Fibroblast of upper back skin (primary cell): ENCODE results near the gene KRTAP5-7.
"Not testable (repeated sequence)": the region's sequence is repeated elsewhere in the genome, so short reads cannot be mapped to it uniquely, and the experiment has no call there.

Experiments used
- DNase-seq: peaks from one replicate; pipeline ENCODE4 v3.0.0-alpha.2; 2013

KRTAP5-7 gene

DNA sequence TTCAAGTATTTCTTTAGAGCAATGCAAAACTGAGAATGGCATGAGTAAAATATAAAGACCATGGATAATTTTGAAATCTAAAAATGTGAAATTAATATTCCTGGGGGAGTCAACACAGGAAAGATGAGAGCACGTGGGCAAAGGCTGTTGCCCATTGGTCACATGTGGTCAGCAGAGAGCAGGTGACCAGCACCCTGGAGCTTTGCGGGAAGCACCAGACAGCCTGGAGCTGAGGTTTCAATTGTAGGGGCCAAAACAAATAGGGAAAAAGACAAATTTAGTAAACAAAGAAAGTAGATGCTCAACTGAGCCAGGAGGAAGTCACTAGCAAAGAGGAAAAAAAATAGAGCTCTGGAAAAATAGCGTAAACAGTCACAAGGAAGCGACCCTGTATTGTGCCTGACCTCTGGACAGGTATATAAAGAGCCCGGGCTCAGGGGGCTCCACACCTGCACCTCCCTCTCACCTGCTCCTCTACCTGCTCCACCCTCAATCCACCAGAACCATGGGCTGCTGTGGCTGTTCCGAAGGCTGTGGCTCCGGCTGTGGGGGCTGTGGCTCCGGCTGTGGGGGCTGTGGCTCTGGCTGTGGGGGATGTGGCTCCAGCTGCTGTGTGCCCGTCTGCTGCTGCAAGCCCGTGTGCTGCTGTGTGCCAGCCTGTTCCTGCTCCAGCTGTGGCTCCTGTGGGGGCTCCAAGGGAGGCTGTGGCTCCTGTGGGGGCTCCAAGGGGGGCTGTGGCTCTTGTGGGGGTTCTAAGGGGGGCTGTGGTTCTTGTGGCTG lies at the start of gene KRTAP5-7:
KRTAP5-7 (plus strand) TSS at position 472 of the 780 bp plus-strand sequence; CDS start at position 506, 34 bp downstream.
- DNase-seq: not testable (repeated sequence)

- no peak for DNase-seq
Measured at GRCh38 chr11:71477641-71478527, 49.2 kb upstream of the KRTAP5-7 start.

DNA sequence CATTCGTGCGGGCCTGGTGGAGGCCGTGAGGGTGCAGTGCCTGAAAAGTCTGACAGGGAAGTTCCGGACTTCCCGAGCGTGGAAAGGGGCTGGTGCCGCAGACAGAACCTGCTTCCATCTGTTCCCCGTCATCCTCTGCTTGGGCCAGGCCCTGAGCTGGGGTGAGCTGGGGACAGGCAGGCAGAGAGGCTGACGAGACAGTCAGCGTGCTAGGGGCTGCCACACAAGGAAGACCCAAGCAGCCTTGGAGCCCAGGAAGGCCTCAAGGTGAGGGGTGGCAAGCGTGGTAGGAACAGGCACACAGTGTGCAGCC lies 48.6 kb upstream of the KRTAP5-7 start:
- no peak for DNase-seq

DNA sequence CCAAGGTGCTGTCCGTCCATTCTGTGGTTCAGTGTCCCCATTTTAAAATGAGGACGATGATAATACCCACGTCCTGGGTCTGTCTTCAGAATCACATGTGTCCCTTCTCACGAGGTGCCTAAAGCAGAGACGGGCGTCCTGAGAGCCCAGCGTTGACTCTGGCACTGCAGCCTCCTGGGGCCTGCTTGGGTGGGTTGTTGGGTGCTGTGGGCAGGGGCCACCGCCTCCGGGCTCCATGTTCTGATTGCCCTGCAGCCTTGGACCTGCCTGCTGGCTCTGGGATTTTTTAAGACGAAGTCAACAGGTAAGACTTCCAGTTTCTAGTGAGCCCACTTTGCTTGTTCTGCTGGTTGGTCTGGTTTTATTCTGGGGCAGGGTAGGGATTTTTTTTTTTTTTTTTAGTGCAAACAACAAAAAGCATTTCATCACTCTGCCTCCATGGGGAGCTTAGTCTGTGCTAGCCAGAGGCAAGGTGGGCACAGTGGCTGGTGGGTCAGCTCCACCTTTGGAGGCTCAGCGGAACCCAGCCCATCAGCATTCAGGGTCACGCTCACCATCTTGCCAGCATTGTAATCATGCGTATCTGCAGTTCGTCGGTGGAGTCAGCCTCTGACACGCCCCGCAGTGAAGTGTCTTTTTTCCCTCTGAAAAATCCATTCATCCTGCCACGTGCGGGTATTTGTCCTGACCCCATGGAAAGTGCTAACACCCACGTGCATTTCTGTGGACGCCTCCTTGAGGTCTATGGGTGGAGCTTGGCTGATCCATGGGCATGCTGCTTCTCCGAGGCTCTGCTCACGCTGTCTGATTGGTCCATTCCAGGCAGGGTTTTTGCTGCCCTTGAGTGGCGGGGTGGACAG lies 45.7 kb upstream of the KRTAP5-7 start:
- DNase-seq: no peak

DNA sequence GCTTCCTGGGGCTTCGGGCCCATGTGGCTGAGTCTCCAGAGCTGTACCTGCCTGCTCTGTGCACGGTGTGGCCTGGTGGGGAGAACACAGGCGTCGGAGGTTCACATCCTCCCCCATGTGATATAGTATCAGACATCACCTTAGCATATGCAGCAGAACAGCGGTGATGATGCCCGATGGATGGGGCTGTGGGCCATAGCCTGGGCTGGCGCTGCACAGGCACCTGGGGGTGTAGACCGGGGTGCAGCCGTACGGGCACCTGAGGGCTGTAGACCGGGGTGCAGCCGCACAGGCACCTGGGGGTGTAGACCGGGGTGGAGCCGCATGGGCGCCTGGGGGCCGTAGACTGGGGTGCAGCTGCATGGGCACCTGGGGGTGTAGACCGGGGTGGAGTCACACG lies 44.9 kb upstream of the KRTAP5-7 start:
- DNase-seq: no peak

DNA sequence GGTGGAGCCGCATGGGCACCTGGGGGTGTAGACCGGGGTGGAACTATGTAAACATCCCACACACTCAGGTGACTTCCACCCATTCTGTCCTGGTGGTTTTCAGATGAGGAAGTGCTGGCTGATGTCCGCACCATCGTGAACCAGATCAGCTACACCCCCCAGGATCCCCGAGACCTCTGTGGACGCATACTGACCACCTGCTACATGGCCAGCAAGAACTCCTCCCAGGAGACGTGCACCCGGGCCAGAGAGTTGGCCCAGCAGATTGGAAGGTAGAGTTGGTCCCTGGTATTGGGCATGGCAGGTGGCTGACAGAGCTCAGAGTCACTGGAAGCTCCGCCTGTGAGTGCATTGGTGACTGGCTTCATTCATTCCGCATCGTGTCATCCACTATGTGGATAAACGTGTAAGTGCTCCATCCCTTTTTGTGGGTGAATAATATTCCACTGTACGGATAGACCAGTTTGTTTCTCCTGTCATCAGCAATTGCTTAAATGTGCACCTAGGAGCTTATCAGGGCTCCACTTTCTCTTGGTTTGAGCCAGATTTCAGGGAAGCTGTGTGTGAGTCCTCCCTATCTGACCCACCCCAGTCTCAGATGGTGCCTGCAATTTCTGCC lies 44.2 kb upstream of the KRTAP5-7 start:
- DNase-seq: no peak

DNA sequence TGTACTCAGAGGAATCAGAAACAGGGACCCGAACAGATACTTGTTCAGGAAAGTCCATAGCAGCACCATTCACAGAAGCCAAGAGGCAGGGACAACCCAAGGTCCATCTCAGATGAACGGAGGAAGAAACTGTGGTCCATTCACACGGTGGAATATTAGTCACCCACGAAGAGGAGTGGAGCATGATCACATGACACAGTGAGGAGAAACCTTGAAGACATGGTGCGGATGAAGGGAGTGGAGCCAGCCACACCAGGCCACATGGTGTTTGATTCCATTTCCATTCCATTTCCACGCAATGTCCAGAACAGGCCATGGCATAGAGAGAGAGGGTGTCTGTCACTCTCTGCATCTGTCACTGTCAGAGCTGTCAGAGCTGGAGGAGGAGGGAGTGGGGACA lies 43.4 kb upstream of the KRTAP5-7 start:
- DNase-seq: no peak

DNA sequence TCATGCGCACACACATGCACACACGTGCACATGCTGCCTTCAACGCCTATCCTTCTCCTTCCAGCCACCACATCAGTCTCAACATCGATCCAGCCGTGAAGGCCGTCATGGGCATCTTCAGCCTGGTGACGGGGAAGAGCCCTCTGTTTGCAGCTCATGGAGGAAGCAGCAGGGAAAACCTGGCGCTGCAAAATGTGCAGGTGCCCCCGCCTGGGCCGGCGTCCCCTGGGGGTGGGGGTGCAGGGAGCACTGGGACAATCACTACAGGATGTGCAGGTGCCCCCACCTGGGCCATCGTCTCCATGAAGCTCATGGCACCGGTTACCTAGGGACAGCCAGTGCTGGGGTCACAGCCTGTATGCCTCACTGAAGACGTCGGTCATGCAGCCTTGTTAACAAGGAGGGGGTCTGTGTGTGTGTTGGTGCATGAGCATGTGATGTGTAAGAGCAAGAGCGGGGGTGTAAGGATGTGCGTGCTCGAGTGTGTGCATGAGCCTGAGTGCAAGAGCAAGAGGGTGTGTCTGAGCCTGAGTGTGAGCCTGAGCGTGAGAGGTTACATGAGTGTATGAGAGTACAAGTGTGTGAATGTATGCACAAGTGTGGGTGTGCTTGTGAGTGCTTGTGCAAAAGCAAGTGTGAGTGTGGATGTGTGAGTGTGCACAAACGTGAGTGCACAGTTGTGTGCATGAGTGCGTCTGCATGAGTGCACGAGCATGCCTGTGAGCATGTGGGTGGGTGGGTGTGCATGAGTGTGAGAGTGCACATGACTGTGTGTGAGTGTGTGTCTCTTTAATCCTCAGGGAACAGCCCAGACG lies 42.6 kb upstream of the KRTAP5-7 start:
- no peak for DNase-seq

DNA sequence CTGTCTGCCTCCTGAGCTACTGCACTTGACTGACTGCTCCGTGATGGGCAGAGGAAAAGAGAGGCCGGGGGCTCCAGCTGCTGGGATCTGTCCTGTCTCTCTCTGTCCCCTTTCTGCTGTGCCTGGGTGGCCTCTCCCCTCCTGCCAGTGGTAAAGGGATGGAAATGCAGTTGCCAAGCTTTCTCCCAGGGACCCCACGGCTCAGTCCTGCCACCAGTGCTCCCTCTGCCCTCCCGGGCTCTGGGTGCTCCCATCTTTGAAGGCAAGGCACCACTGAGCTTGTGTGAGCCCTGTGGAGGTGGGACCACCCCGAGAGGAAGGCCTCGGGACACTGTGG lies 42.0 kb upstream of the KRTAP5-7 start:
- no peak for DNase-seq

DNA sequence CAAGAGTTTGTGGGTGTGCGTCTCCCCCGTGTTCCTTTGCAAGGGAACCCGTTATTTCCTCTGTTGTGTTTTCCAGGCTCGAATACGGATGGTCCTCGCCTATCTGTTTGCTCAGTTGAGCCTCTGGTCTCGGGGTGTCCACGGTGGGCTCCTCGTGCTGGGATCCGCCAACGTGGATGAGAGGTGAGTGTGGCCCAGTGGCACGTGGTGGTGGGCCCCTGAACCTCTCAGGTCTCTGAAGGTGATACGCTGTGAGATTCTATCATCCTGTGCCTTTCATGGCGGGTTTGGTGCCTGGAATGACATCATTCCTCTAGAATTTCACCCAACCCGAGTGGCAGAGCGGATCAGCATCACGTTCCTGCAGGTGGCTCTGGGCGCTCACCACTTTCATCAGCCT lies 41.6 kb upstream of the KRTAP5-7 start:
- DNase-seq: no peak

GRCh38 chr11:71486320-71486719 lies 40.7 kb upstream of the KRTAP5-7 start:
- DNase-seq: no peak

- DNase-seq: no peak
Measured at GRCh38 chr11:71488681-71489270, 38.3 kb upstream of the KRTAP5-7 start.

- peak; percentile 17 for DNase-seq
Measured at GRCh38 chr11:71489311-71490043, 37.6 kb upstream of the KRTAP5-7 start.

- no peak for DNase-seq
Measured at GRCh38 chr11:71490044-71490730, 36.9 kb upstream of the KRTAP5-7 start.

DNA sequence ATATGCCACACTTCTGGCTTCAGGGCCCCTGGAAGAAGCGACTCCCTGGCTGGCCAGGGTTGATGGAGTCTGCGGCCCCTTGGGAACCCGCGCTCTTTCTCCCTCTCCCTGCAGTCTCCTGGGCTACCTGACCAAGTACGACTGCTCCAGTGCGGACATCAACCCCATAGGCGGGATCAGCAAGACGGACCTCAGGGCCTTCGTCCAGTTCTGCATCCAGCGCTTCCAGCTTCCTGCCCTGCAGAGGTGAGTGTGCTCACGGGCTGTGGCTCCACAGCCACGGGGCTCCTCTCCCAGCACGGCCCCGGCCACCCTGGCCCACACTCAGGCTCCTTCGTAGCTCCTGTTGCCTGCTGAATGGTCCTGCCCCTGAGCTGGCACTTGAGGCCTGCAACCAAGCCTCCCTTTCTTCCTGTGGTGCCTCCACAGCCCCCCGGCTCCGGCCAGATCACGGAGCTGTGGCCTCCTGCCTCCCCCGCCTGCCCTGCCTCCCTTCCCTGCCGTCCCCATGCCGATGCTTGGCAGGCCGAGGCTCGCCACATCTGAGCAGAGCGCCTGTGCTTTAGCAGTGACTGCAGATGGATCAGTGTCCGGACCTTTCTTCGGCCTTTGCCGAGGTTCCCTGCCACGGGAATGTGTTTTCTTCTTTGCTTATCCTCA lies 36.2 kb upstream of the KRTAP5-7 start:
- no peak for DNase-seq

- DNase-seq: no peak
Measured at GRCh38 chr11:71491531-71491930, 35.5 kb upstream of the KRTAP5-7 start.

DNA sequence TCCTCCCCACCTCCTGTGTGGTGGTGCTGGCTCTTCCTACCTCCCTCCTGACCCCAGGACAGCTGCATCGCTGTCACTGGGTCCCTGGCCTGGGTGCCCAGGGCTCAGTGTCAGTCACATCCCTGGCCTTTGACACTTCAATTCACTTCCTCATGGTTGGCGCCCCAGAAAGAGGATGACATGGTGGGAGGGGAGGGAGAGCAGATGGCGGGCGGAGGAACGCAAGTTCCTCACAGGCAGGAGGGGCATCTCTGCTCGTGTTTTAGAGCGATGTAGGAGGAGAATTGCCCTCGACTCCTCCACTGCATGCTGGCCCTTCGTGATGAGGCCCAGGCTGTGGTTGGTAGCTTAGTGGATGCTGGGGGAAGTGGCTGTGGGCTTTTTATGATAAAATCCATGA lies 35.1 kb upstream of the KRTAP5-7 start:
- DNase-seq: no peak

DNA sequence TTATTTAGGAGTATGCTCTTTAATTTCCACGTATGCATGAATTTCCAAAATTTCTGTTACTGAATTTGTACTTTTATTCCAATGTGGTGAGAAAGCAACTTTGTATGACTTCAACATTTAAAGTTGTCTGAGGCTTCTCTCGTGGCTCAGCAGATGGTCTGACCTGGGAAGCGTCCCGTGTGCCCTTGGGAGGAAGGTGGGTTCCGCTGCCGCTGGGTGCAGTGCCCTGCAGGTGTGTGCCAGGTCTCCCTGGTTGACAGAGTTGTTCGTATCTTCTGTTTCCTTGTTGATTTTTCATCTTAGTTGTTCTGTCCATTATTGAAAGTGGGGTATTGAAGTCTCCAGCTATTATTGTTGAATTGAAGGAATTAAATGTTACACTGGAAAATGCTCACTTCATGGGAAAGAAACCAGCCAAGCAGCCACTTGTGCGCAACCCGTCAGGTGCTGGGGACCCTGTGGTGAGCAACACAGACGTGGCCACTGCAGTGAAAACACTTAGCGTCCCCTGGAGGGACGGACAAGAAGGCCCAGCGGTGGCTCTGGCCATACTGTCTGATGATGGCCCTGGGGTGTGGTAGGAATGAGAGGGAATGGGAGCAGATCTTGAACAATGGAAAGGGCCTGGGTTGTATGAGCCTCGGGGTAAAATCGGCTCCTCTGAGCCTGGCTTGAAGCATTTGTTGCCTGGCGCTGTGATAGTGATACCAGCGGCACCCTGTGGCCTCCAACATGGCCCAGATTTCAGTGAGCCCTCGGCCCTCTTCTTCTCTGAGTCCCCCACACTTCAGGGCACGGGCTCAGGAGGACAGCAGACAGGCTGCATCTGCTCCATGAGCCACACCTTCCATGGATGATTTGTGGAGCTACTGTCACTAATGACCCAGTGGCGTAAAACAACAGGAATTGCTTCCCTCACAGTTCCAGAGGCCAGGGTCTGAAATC lies 31.5 kb upstream of the KRTAP5-7 start:
- DNase-seq: no peak

GRCh38 chr11:71496421-71496820 lies 30.6 kb upstream of the KRTAP5-7 start:
- no peak for DNase-seq
